ENCODE data around the gene EXPH5. TPM values are rescaled to one million over a fixed set of nuclear protein-coding genes. Genes with fewer than 3 reads are reported as not detected.
"Not testable (repeated sequence)": the region's sequence is repeated elsewhere in the genome, so short reads cannot be mapped to it uniquely, and the experiment has no call there.

EXPH5 gene
- total RNA-seq, 4 donors from 2014 or later, result 0.26 to 9.5 (median 4.5) TPM

- no peaks in the 10 kb centered on the region for H3K27me3 ChIP-seq
- no peaks in the 10 kb centered on the region for H3K9me3 ChIP-seq
- no peak overlapping the region for H3K27ac ChIP-seq
- no peaks in the 10 kb centered on the region for H3K4me1 ChIP-seq
- TF ChIP-seq CTCF (IDR thresholded peaks at IDR 0.05) (no peak), POLR2A (IDR thresholded peaks at IDR 0.05) (no peak)
- intact Hi-C loops (cut with DNase I; ENCODE audit: low total_unique reads), result no loop called here
- H3K4me3 ChIP-seq, result no peak overlapping the region
- no peaks in the 10 kb centered on the region for H3K36me3 ChIP-seq
- DNase-seq, result no peak
Measured at GRCh38 chr11:108591893-108592292, 1.7 kb downstream of the EXPH5 start.

GRCh38 chr11:108589136-108589535, 4.4 kb downstream of the EXPH5 start:
- intact Hi-C loops (cut with DNase I; ENCODE audit: low total_unique reads), result no loop called here
- Histone ChIP-seq H3K27ac (no peak overlapping the region), H3K36me3 (no peaks in the 10 kb centered on the region), H3K9me3 (no peaks in the 10 kb centered on the region), H3K4me3 (no peak overlapping the region), H3K27me3 (no peaks in the 10 kb centered on the region), H3K4me1 (no peaks in the 10 kb centered on the region)
- no peak for DNase-seq
- TF ChIP-seq POLR2A (IDR thresholded peaks at IDR 0.05) (no peak), CTCF (IDR thresholded peaks at IDR 0.05) (no peak)

- DNase-seq, result no peak
- TF ChIP-seq POLR2A (IDR thresholded peaks at IDR 0.05) (no peak), CTCF (IDR thresholded peaks at IDR 0.05) (no peak)
- no peaks in the 10 kb centered on the region for H3K4me1 ChIP-seq
- H3K27me3 ChIP-seq, result no peaks in the 10 kb centered on the region
- no peak overlapping the region for H3K4me3 ChIP-seq
- no peaks in the 10 kb centered on the region for H3K36me3 ChIP-seq
- H3K9me3 ChIP-seq, result no peaks in the 10 kb centered on the region
- no peak overlapping the region for H3K27ac ChIP-seq
- intact Hi-C loops (cut with DNase I; ENCODE audit: low total_unique reads), result no loop called here
Measured at GRCh38 chr11:108588287-108588686, 5.3 kb downstream of the EXPH5 start.

- Histone ChIP-seq H3K4me3 (no peak overlapping the region), H3K9me3 (no peaks in the 10 kb centered on the region), H3K27ac (no peak overlapping the region), H3K4me1 (no peaks in the 10 kb centered on the region), H3K36me3 (no peaks in the 10 kb centered on the region), H3K27me3 (no peaks in the 10 kb centered on the region)
- TF ChIP-seq CTCF (IDR thresholded peaks at IDR 0.05), result no peak
- TF ChIP-seq POLR2A (IDR thresholded peaks at IDR 0.05), result no peak
- no peak for DNase-seq
- intact Hi-C loops (cut with DNase I; ENCODE audit: low total_unique reads), result no loop called here
Measured at GRCh38 chr11:108587109-108587508, 6.5 kb downstream of the EXPH5 start.

GRCh38 chr11:108586600-108586999, 7.0 kb downstream of the EXPH5 start:
- intact Hi-C loops (cut with DNase I; ENCODE audit: low total_unique reads), result no loop called here
- no peak for DNase-seq
- Histone ChIP-seq H3K27ac (no peak overlapping the region), H3K36me3 (no peaks in the 10 kb centered on the region), H3K27me3 (no peaks in the 10 kb centered on the region), H3K4me3 (no peak overlapping the region), H3K9me3 (no peaks in the 10 kb centered on the region), H3K4me1 (no peaks in the 10 kb centered on the region)
- TF ChIP-seq POLR2A (IDR thresholded peaks at IDR 0.05) (no peak), CTCF (IDR thresholded peaks at IDR 0.05) (no peak)

GRCh38 chr11:108586185-108586584, 7.4 kb downstream of the EXPH5 start:
- H3K27me3 ChIP-seq; H3K27ac ChIP-seq; DNase-seq; H3K9me3 ChIP-seq; H3K4me3 ChIP-seq; H3K4me1 ChIP-seq; H3K36me3 ChIP-seq; intact Hi-C loops (cut with DNase I; ENCODE audit: low total_unique reads): not testable (repeated sequence)

Data from uterus (tissue), 4 donors.